ENCODE measurements around the gene VCPKMT. TPM values are rescaled to one million over a fixed set of nuclear protein-coding genes. Genes with fewer than 3 reads are reported as not detected.

The VCPKMT gene
- total and polyA plus RNA-seq, 9 of the 15 experiments (the other 6 are each of a cell fraction or from before 2014, with no cell fraction given) = 2.7 to 7.8 (median 6.3) TPM

GRCh38 chr14:50100805-50101204, 15.6 kb downstream of the VCPKMT start:
- H3K27ac ChIP-seq (ENCODE audit: extremely low read depth, low read depth, low read length) = no peak overlapping the region
- ChIA-PET CTCF (ENCODE audit: low intra/inter-chr PET ratio) (no interaction called here), POLR2A (interaction anchor here (1.1 to 4.0 kb wide), 2 partner anchors 237 to 238 kb away, joined by 3 to 12 read pairs; no protein-coding TSS in a partner anchor)
- no peaks in the 10 kb centered on the region for H3K79me2 ChIP-seq (ENCODE audit: control insufficient read depth, insufficient read depth, low read length)
- H3K4me1 ChIP-seq (replicated peaks in 1 of 2; ENCODE audit: control insufficient read depth in 2 of 2, insufficient read depth in 2 of 2, low read length in 2 of 2) = no peaks in the 10 kb centered on the region; a peak in 1 of 5 replicates
- H3K4me2 ChIP-seq (ENCODE audit: insufficient read depth, low read length) = no peak overlapping the region
- H3K4me3 ChIP-seq = no peak overlapping the region
- no peak overlapping the region for H3K9ac ChIP-seq (ENCODE audit: insufficient read depth in 1 of 2, low read depth in 2 of 2, low read length in 2 of 2)
- no TSS peak for BruUV-seq (replicated peaks)
- no peak for FAIRE-seq
- no peak for ATAC-seq
- whole genome bisulfite sequencing (ENCODE audit: insufficient coverage, low coverage, missing lambda C conversion rate) = 61% methylated on average over 2 of the region's 2 CpGs
- no peaks in the 10 kb centered on the region for H3K36me3 ChIP-seq (ENCODE audit: control insufficient read depth, insufficient read depth, low read length)
- no peak overlapping the region for H2AFZ ChIP-seq (ENCODE audit: low read depth, low read length)
- no peaks in the 10 kb centered on the region for H3K27me3 ChIP-seq (ENCODE audit: control insufficient read depth in 2 of 2, insufficient read depth in 2 of 2, low read length in 2 of 2)
- H3K9me3 ChIP-seq (replicated peaks; ENCODE audit: control insufficient read depth, insufficient read depth, low read depth, low read length) = no peaks in the 10 kb centered on the region
- DNase-seq (ENCODE audit: extremely low read depth in 1 of 4, low spot score in 3 of 4) = no peak
- H4K20me1 ChIP-seq (replicated peaks; ENCODE audit: control insufficient read depth, insufficient read depth, low read length) = no peaks in the 10 kb centered on the region
- intact Hi-C loops (cut with micrococcal nuclease) (no loop called here), in situ Hi-C loops (cut with MboI) (loop anchor here (5.0 to 25.0 kb wide), 2 partner anchors 239 to 464 kb away; partner anchors contain the start of gene DNAAF2)
- no peaks in the 10 kb centered on the region for H3K9me1 ChIP-seq (ENCODE audit: control insufficient read depth, insufficient read depth, low read length)
- TF ChIP-seq ZNF79 (CRISPR knock-in tag; IDR thresholded peaks at IDR 0.05; ENCODE audit: low read depth) (no peak), ELF2 (CRISPR knock-in tag; IDR thresholded peaks at IDR 0.05) (no peak), NUFIP1 (IDR thresholded peaks at IDR 0.05; ENCODE audit: partially characterized antibody) (no peak), MAFK (IDR thresholded peaks at IDR 0.05; ENCODE audit: low read length) (no peak), CEBPZ (IDR thresholded peaks at IDR 0.05; ENCODE audit: borderline replicate concordance, low read depth, low read length) (no peak), ZNF12 (CRISPR knock-in tag; IDR thresholded peaks at IDR 0.05) (no peak), IRF1 (CRISPR knock-in tag; IDR thresholded peaks at IDR 0.05; ENCODE audit: borderline replicate concordance) (no peak), ZNF24 (IDR thresholded peaks at IDR 0.05) (no peak), POLR2AphosphoS2 (IDR thresholded peaks at IDR 0.05; ENCODE audit: low read length) (no peak), L3MBTL2 (IDR thresholded peaks at IDR 0.05) (no peak), ZFPM2 (CRISPR knock-in tag; IDR thresholded peaks at IDR 0.05) (no peak), GMEB1 (CRISPR knock-in tag; IDR thresholded peaks at IDR 0.05) (no peak), ZFP36 (IDR thresholded peaks at IDR 0.05; ENCODE audit: low read depth, low read length, partially characterized antibody) (no peak), ZNF184 (CRISPR knock-in tag; IDR thresholded peaks at IDR 0.05) (no peak), ZNF436 (CRISPR knock-in tag; IDR thresholded peaks at IDR 0.05) (no peak), TRIM24 (IDR thresholded peaks at IDR 0.05) (no peak), HES1 (IDR thresholded peaks at IDR 0.05; ENCODE audit: low read depth) (no peak), SMARCE1 (IDR thresholded peaks at IDR 0.05) (no peak)

All from K562 (cell line).